ENCODE results near the gene LRRC32.

DNA sequence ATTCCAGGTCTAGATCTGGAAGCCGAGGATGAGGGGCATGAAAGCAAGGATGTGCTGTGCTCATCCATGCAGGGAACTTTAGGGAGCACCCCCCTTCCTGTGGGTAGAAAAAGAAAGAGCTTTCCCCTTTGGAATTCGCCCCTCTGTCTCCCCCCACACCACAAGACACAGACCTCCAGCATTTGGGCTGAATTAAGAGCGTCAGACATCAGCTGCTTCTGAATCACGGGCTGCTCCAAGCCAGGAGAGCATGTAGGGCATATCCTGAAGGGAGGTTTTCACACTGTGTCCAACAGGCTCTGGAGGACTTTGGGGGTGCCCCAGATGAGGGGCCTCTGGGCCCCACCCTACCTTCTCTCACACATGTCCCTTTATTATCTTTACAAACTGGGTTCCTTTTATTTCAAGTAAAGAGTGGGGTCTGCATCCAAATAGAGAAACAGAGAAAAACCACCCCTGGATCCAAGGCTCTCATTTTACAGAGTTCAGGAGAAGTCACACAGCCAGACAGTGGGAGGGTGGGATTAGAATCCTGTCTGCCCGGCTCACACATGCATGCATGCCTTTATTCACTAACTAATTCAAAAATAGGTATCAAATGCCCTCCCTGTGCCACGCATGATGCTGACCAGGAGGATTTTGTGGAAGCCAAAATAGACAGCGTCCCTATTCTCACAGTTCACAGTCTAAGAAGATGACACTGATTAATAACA lies 52.8 kb downstream of the LRRC32 start:
- TF ChIP-seq, protein P1, sequence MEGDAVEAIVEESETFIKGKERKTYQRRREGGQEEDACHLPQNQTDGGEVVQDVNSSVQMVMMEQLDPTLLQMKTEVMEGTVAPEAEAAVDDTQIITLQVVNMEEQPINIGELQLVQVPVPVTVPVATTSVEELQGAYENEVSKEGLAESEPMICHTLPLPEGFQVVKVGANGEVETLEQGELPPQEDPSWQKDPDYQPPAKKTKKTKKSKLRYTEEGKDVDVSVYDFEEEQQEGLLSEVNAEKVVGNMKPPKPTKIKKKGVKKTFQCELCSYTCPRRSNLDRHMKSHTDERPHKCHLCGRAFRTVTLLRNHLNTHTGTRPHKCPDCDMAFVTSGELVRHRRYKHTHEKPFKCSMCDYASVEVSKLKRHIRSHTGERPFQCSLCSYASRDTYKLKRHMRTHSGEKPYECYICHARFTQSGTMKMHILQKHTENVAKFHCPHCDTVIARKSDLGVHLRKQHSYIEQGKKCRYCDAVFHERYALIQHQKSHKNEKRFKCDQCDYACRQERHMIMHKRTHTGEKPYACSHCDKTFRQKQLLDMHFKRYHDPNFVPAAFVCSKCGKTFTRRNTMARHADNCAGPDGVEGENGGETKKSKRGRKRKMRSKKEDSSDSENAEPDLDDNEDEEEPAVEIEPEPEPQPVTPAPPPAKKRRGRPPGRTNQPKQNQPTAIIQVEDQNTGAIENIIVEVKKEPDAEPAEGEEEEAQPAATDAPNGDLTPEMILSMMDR (IDR thresholded peaks at IDR 0.05; ENCODE audit: insufficient read depth, low read depth, low read length) = no peak
- TF ChIP-seq EZH2 (IDR thresholded peaks at IDR 0.05; ENCODE audit: insufficient read depth, low read length) = no peak

Data from astrocyte (in vitro differentiated cells and primary cell).